GM12891 (cell line): ENCODE measurements around the gene DDX56.

Source experiments
- POLR2A ChIP-seq: IDR thresholded peaks from 2 replicates; pipeline ENCODE4 v1.6.1; 2011; ENCODE audit warnings: low read depth, low read length, control low read depth
- POLR2AphosphoS5 ChIP-seq: IDR thresholded peaks from 2 replicates; pipeline ENCODE4 v1.6.1; 2011; ENCODE audit warnings: low read depth, low read length, control low read depth

DNA sequence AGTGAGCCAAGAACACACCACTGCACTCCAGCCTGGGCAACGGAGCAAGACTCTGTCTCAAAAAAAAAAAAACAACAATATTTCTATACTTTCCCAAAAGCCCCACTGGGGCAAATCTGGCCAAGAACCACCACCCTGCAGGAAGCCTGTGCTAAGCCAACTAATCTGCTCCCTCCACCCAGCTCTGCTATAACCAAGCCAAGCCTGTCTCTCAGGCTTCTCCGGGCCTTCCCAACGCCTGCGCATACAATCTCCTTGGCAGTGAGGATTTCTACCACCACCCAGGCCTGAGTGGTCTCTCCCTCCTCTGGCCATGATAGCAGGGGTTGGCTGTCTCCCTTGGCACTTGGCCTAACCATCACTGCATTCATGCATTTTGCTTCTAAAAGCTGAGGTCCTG, 14.2 kb downstream of the DDX56 start:
- TF ChIP-seq POLR2AphosphoS5 (no peak), POLR2A (no peak)
